ENCODE results near the gene SH3RF1. TPM values are rescaled to one million over a fixed set of nuclear protein-coding genes. Genes with fewer than 3 reads are reported as not detected.

Gene SH3RF1
- total and polyA plus RNA-seq, 2 of the 13 experiments (the other 11 are each of a cell fraction or from before 2014, with no cell fraction given): 3.1 to 3.2 TPM

DNA sequence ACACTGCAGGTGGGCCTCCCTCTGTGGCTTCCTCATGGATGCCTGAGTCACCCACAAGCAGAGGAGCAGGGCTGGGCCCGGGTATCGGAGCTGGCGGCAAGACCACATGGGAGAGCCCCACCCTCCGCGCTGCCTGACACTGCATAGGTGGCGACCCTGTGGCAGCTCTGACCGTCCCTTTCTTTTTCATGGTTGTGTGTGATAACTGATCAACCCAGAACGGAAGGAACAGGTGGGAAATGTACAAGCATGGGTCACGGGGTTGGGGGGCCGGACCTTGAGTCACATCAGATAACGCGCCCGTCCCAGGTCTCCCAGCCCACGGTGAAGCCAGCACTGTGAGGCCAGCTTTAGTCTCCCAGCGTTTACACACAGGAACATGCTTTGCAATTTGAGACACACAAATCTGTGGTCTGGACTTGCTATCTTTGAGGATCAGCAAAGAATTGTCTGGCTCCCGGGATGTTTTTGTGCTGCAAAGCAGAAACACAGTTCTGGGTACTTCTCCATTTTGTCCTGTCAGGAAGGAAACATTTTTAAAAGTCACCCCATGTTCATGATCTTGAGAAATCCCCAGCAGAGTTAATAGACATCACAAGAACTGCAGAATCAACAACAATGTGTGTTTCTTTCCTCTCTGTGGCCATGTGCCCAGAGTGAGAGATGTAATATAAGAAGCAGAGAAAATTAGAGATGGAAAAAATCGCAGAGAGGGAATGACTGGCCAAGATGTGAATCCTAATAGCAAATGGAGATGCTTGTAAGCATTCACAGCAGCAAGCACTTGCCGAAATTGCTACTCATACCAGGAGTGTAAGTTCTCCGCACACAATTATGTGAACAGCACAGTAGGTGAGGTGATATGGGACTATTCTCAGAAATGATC, 190.6 kb downstream of the SH3RF1 start (continued):
- TF ChIP-seq, protein P1, sequence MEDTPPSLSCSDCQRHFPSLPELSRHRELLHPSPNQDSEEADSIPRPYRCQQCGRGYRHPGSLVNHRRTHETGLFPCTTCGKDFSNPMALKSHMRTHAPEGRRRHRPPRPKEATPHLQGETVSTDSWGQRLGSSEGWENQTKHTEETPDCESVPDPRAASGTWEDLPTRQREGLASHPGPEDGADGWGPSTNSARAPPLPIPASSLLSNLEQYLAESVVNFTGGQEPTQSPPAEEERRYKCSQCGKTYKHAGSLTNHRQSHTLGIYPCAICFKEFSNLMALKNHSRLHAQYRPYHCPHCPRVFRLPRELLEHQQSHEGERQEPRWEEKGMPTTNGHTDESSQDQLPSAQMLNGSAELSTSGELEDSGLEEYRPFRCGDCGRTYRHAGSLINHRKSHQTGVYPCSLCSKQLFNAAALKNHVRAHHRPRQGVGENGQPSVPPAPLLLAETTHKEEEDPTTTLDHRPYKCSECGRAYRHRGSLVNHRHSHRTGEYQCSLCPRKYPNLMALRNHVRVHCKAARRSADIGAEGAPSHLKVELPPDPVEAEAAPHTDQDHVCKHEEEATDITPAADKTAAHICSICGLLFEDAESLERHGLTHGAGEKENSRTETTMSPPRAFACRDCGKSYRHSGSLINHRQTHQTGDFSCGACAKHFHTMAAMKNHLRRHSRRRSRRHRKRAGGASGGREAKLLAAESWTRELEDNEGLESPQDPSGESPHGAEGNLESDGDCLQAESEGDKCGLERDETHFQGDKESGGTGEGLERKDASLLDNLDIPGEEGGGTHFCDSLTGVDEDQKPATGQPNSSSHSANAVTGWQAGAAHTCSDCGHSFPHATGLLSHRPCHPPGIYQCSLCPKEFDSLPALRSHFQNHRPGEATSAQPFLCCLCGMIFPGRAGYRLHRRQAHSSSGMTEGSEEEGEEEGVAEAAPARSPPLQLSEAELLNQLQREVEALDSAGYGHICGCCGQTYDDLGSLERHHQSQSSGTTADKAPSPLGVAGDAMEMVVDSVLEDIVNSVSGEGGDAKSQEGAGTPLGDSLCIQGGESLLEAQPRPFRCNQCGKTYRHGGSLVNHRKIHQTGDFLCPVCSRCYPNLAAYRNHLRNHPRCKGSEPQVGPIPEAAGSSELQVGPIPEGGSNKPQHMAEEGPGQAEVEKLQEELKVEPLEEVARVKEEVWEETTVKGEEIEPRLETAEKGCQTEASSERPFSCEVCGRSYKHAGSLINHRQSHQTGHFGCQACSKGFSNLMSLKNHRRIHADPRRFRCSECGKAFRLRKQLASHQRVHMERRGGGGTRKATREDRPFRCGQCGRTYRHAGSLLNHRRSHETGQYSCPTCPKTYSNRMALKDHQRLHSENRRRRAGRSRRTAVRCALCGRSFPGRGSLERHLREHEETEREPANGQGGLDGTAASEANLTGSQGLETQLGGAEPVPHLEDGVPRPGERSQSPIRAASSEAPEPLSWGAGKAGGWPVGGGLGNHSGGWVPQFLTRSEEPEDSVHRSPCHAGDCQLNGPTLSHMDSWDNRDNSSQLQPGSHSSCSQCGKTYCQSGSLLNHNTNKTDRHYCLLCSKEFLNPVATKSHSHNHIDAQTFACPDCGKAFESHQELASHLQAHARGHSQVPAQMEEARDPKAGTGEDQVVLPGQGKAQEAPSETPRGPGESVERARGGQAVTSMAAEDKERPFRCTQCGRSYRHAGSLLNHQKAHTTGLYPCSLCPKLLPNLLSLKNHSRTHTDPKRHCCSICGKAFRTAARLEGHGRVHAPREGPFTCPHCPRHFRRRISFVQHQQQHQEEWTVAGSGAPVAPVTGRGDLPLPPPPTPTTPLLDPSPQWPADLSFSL (CRISPR knock-in tag; IDR thresholded peaks at IDR 0.05): peak; percentile 73; the same call in 1 of the 2 replicates
- TF ChIP-seq, protein P2, sequence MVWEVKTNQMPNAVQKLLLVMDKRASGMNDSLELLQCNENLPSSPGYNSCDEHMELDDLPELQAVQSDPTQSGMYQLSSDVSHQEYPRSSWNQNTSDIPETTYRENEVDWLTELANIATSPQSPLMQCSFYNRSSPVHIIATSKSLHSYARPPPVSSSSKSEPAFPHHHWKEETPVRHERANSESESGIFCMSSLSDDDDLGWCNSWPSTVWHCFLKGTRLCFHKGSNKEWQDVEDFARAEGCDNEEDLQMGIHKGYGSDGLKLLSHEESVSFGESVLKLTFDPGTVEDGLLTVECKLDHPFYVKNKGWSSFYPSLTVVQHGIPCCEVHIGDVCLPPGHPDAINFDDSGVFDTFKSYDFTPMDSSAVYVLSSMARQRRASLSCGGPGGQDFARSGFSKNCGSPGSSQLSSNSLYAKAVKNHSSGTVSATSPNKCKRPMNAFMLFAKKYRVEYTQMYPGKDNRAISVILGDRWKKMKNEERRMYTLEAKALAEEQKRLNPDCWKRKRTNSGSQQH (CRISPR knock-in tag; IDR thresholded peaks at IDR 0.05; ENCODE audit: low read depth): no peak
- TF ChIP-seq DNMT3B (CRISPR knock-in tag; conservative IDR thresholded peaks at IDR 0.05): peak; percentile 35; the same call in 1 of the 2 replicates
- TF ChIP-seq, protein P3, sequence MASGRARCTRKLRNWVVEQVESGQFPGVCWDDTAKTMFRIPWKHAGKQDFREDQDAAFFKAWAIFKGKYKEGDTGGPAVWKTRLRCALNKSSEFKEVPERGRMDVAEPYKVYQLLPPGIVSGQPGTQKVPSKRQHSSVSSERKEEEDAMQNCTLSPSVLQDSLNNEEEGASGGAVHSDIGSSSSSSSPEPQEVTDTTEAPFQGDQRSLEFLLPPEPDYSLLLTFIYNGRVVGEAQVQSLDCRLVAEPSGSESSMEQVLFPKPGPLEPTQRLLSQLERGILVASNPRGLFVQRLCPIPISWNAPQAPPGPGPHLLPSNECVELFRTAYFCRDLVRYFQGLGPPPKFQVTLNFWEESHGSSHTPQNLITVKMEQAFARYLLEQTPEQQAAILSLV (CRISPR knock-in tag; IDR thresholded peaks at IDR 0.05; ENCODE audit: borderline replicate concordance): 0 out of 2 replicates have a peak, but pooled peaks have one; percentile 37
- TF ChIP-seq, protein P4, sequence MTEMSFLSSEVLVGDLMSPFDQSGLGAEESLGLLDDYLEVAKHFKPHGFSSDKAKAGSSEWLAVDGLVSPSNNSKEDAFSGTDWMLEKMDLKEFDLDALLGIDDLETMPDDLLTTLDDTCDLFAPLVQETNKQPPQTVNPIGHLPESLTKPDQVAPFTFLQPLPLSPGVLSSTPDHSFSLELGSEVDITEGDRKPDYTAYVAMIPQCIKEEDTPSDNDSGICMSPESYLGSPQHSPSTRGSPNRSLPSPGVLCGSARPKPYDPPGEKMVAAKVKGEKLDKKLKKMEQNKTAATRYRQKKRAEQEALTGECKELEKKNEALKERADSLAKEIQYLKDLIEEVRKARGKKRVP (CRISPR knock-in tag; IDR thresholded peaks at IDR 0.05): peak in 1 of 2 experiments; percentile 33; a peak in 1 of 4 replicates
- TF ChIP-seq, protein P5, sequence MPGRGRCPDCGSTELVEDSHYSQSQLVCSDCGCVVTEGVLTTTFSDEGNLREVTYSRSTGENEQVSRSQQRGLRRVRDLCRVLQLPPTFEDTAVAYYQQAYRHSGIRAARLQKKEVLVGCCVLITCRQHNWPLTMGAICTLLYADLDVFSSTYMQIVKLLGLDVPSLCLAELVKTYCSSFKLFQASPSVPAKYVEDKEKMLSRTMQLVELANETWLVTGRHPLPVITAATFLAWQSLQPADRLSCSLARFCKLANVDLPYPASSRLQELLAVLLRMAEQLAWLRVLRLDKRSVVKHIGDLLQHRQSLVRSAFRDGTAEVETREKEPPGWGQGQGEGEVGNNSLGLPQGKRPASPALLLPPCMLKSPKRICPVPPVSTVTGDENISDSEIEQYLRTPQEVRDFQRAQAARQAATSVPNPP (CRISPR knock-in tag; IDR thresholded peaks at IDR 0.05): no peak
- TF ChIP-seq RFXAP (CRISPR knock-in tag; IDR thresholded peaks at IDR 0.05; ENCODE audit: borderline replicate concordance): no peak
- peak; percentile 67; the same call in 1 of the 2 replicates for TF ChIP-seq ZNF772 (CRISPR knock-in tag; IDR thresholded peaks at IDR 0.05)
- TF ChIP-seq, protein P6, sequence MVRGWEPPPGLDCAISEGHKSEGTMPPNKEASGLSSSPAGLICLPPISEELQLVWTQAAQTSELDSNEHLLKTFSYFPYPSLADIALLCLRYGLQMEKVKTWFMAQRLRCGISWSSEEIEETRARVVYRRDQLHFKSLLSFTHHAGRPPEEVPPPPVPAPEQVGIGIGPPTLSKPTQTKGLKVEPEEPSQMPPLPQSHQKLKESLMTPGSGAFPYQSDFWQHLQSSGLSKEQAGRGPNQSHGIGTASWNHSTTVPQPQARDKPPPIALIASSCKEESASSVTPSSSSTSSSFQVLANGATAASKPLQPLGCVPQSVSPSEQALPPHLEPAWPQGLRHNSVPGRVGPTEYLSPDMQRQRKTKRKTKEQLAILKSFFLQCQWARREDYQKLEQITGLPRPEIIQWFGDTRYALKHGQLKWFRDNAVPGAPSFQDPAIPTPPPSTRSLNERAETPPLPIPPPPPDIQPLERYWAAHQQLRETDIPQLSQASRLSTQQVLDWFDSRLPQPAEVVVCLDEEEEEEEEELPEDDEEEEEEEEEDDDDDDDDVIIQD (CRISPR knock-in tag; IDR thresholded peaks at IDR 0.05; ENCODE audit: low read depth): no peak; the same call in none of the 2 replicates
- TF ChIP-seq ZNF431 (CRISPR knock-in tag; IDR thresholded peaks at IDR 0.05; ENCODE audit: borderline replicate concordance, low read depth): peak; percentile 53; the same call in 1 of the 2 replicates
- TF ChIP-seq, protein P7, sequence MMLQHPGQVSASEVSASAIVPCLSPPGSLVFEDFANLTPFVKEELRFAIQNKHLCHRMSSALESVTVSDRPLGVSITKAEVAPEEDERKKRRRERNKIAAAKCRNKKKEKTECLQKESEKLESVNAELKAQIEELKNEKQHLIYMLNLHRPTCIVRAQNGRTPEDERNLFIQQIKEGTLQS (CRISPR knock-in tag; IDR thresholded peaks at IDR 0.05): no peak
- TF ChIP-seq SIX4 (CRISPR knock-in tag; IDR thresholded peaks at IDR 0.05): peak; percentile 62; the same call in 1 of the 2 replicates
- TF ChIP-seq HDAC2 (CRISPR knock-in tag; IDR thresholded peaks at IDR 0.05): peak; percentile 45

Measured in HepG2 (cell line).